ENCODE results near the gene CIITA.

The CIITA gene

DNA sequence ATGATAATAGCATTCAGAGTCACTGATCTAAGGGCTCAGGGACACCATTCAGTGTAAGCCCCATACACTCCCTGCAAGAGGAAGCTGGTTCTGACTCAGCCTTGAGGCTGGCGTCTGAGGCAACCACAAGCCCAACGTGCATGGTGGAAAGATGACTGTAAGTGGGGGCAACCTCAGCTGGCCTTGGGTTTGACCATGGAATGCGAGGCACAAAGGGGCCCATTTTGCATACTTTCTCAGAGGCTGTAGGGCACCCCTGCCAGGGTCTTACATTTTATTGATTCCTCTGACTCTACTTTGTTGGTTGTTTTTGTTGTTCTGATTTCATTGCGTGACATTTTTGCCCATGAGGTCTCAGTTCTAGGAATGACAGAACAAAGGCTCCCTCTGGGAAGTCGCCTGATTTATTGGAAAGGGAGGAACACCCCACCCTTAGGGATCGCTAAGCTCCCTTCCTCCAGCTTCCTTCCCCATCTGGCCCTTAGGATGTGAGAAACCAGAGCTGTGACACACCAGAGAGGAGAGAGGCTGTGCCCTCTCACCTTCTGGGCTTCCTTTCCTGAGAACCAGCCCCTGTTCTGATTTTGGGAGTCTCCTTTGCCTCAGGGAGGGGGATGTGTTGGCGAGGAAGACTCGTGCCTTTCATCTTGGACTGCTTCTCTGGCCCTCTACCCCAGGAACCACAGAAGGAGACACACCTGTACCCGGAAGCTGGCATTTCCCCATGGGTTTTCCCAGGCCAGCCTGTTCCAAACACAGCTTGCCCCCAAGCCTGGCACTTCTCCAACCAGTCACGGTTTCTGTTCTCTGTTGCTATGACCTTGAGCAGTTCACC is 5.6 kb upstream of the CIITA start:
- Histone ChIP-seq H3K9me3 (no peaks in the 10 kb centered on the region), H3K4me1 (no peaks in the 10 kb centered on the region), H3K27me3 (peaks cover 13% of the 10 kb centered on the region), H3K4me3 (ENCODE audit: low read depth, low read length) (no peak overlapping the region), H3K36me3 (no peaks in the 10 kb centered on the region)
- TF ChIP-seq, protein P1, sequence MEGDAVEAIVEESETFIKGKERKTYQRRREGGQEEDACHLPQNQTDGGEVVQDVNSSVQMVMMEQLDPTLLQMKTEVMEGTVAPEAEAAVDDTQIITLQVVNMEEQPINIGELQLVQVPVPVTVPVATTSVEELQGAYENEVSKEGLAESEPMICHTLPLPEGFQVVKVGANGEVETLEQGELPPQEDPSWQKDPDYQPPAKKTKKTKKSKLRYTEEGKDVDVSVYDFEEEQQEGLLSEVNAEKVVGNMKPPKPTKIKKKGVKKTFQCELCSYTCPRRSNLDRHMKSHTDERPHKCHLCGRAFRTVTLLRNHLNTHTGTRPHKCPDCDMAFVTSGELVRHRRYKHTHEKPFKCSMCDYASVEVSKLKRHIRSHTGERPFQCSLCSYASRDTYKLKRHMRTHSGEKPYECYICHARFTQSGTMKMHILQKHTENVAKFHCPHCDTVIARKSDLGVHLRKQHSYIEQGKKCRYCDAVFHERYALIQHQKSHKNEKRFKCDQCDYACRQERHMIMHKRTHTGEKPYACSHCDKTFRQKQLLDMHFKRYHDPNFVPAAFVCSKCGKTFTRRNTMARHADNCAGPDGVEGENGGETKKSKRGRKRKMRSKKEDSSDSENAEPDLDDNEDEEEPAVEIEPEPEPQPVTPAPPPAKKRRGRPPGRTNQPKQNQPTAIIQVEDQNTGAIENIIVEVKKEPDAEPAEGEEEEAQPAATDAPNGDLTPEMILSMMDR (IDR thresholded peaks at IDR 0.05; ENCODE audit: low read depth, low read length) = no peak
- DNase-seq = no peak

DNA sequence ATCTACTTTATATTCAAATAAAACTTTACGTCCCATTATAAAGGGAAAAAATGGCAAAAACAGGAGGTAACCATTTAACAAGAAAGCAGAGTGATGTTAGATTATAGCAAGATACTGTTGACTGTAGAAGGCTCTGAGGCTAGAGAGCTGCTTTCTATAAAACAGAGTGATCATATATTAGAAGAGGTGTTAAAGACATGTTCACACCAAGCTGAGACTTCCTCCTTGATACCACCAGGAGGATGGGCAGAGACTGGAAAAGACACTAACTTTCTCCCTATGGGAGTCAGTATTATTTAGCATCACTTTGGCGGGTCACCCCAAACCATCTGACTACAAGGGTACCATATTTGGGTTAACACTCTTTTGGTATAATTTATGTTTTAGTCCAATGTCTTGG is 687 bp upstream of the CIITA start:
- no peak for DNase-seq
- no peaks in the 10 kb centered on the region for H3K4me1 ChIP-seq
- H3K36me3 ChIP-seq = no peaks in the 10 kb centered on the region
- no peaks in the 10 kb centered on the region for H3K9me3 ChIP-seq
- no peak overlapping the region for H3K4me3 ChIP-seq (ENCODE audit: low read depth, low read length)
- peaks cover 60% of the 10 kb centered on the region for H3K27me3 ChIP-seq
- TF ChIP-seq, protein P1 (IDR thresholded peaks at IDR 0.05; ENCODE audit: low read depth, low read length) = no peak

DNA sequence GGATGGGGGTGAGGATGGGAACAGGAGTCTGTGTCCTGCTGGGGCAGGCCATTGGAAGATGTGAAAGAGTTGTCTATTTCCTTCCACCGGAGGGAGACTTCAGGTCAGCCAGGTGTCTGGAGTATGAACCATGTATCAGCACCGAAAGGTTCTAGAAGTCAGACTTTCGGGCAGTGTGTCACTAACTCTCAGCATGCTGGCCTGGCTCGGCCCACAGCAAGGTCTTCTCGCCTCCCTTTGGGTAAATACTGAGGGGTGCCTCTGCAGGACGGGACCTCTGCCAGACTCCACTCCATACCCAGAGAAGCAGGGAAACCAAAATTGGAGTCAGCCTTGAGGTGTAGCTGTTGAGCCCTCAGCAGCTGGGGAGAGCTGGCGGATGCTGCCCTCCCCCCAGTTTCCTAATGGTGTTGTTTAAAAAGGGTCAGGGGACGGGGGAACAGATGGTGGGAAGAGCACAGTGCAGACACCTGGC is 507 bp downstream of the CIITA start:
- Histone ChIP-seq H3K9me3 (no peaks in the 10 kb centered on the region), H3K4me1 (no peaks in the 10 kb centered on the region), H3K36me3 (no peaks in the 10 kb centered on the region), H3K4me3 (ENCODE audit: low read depth, low read length) (no peak overlapping the region), H3K27me3 (peaks cover 62% of the 10 kb centered on the region)
- TF ChIP-seq, protein P1 (IDR thresholded peaks at IDR 0.05; ENCODE audit: low read depth, low read length) = no peak
- DNase-seq = no peak

DNA sequence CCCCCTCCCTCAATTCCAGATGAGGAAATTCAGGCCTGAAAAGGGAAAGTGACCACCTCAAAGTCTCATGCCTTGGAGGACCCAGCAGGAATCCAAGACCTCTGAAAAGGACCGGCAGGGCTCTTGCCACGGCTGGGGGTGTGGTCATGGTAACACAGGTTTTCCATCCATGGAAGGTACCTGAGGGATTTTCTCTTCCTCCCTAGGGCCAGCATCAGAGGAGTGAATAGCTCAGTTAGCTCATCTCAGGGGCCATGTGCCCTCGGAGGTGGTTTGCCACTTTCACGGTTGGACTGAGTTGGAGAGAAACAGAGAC is 1.3 kb downstream of the CIITA start:
- no peak for DNase-seq
- H3K4me1 ChIP-seq = no peaks in the 10 kb centered on the region
- H3K36me3 ChIP-seq = no peaks in the 10 kb centered on the region
- peaks cover 59% of the 10 kb centered on the region for H3K27me3 ChIP-seq
- H3K9me3 ChIP-seq = no peaks in the 10 kb centered on the region
- H3K4me3 ChIP-seq (ENCODE audit: low read depth, low read length) = no peak overlapping the region
- TF ChIP-seq, protein P1 (IDR thresholded peaks at IDR 0.05; ENCODE audit: low read depth, low read length) = no peak

DNA sequence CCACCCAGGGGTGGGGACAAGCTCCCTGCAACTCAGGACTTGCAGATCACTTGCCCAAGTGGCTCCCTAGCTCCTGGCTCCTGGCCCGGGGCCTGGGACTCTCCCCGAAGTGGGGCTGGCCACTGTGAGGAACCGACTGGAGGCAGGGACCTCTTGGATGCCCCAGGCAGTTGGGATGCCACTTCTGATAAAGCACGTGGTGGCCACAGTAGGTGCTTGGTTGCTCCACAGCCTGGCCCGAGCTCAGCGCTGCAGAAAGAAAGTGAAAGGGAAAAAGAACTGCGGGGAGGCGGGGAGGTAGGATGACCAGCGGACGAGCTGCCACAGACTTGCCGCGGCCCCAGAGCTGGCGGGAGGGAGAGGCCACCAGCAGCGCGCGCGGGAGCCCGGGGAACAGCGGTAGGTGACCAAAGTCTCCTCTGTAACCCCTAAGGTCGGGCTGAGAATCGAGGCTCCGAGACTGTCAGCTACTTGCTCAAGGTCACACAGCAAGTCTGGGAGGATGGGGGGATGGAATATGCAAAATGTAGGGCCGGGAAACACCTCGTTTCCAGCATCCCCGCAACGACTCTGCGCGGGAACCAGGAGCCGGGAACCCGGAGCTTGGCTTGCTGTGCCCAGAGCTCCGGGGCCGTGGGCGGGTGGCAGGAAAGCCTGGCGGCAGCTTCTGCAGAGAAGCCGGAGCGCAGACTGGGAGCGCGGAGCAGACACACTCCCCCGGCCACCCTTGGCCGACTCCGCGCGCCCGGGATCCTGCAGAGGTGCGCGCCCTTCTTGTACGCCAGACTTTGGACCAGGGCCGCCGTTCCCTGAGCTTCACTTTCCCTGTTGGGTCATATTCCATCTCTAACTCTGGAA is 1.9 kb downstream of the CIITA start:
- Histone ChIP-seq H3K4me1 (no peaks in the 10 kb centered on the region), H3K27me3 (peaks cover 57% of the 10 kb centered on the region), H3K36me3 (no peaks in the 10 kb centered on the region), H3K9me3 (no peaks in the 10 kb centered on the region), H3K4me3 (ENCODE audit: low read depth, low read length) (no peak overlapping the region)
- TF ChIP-seq, protein P1 (IDR thresholded peaks at IDR 0.05; ENCODE audit: low read depth, low read length) = no peak
- no peak for DNase-seq

Measured in BE2C (cell line).